Panc1 (cell line): ENCODE results near the gene SLC39A8. TPM values are rescaled to one million over a fixed set of nuclear protein-coding genes. Genes with fewer than 3 reads are reported as not detected.

Experiments used
- ATAC-seq: fragments of 200-7000 bp; cut with Tn5 transposase; 2 replicates; pipeline ENCODE4 v1.9.1; 2020; ENCODE audit warnings: mild to moderate bottlenecking, moderate library complexity
- BruUV-seq: library from RNA; stranded (reverse); fragments of 400-500 nt; replicated peaks from 2 replicates; lab custom pipeline; 2021; lab: Mats Ljungman, UMichigan
- CTCF ChIA-PET: fragments of 300-600 bp; sonication (Branson Sonifier 250); formaldehyde crosslinking; loops from one replicate; lab custom pipeline; 2022; ENCODE audit warnings: antibody characterized with exemption; lab: Charles Lee
- POLR2A ChIA-PET: fragments of 300-600 bp; sonication (Branson Sonifier 250); formaldehyde crosslinking; loops from one replicate; lab custom pipeline; 2022; ENCODE audit warnings: antibody characterized with exemption; lab: Charles Lee
- DNase-seq: peaks from one replicate; pipeline ENCODE4 v3.0.0-alpha.2; 2010; ENCODE audit warnings: low read depth, low spot score
- H3K27ac ChIP-seq: 2 replicates; pipeline ENCODE4 v1.5.1; 2011; ENCODE audit warnings: mild to moderate bottlenecking, low read length, inconsistent platforms
- H3K27me3 ChIP-seq: fragments of 200-500 bp; sonication (Bioruptor generic); 2 replicates; pipeline ENCODE4 v1.6.0; 2014; ENCODE audit warnings: low read length, inconsistent platforms; ENCODE audit not compliant: control insufficient read depth, insufficient read depth
- H3K36me3 ChIP-seq: fragments of 200-500 bp; sonication (Bioruptor generic); 2 replicates; pipeline ENCODE4 v1.5.1; 2014; ENCODE audit warnings: inconsistent platforms, mild to moderate bottlenecking, low read length, moderate library complexity; ENCODE audit not compliant: control insufficient read depth, insufficient read depth
- H3K4me1 ChIP-seq: 2 replicates; pipeline ENCODE4 v1.5.1; 2011; ENCODE audit warnings: inconsistent platforms, mild to moderate bottlenecking, low read length, moderate library complexity; ENCODE audit not compliant: control insufficient read depth, insufficient read depth
- H3K4me3 ChIP-seq, 2 experiments: 2 replicates each; pipeline ENCODE4 v1.5.1; 2011 to 2012; ENCODE audit warnings: low read depth in 2 of 2, low read length in 2 of 2, mild to moderate bottlenecking in 2 of 2, inconsistent platforms in 1 of 2, moderate library complexity in 1 of 2
- H3K9me3 ChIP-seq: fragments of 200-500 bp; sonication (Bioruptor generic); 2 replicates; pipeline ENCODE4 v1.5.1; 2014; ENCODE audit warnings: low read depth, mild to moderate bottlenecking, inconsistent platforms, low read length, moderate library complexity; ENCODE audit not compliant: control insufficient read depth, insufficient read depth
- CTCF ChIP-seq: fragments of 450-650 bp; IDR thresholded peaks from 2 replicates; pipeline ENCODE4 v1.5.1; 2017; ENCODE audit warnings: mild to moderate bottlenecking
- POLR2AphosphoS5 ChIP-seq: IDR thresholded peaks from 2 replicates; pipeline ENCODE4 v1.6.1; 2012; ENCODE audit warnings: mild to moderate bottlenecking, low read depth, low read length, moderate library complexity
- REST ChIP-seq, 2 experiments: IDR thresholded peaks; 2 replicates each; pipeline ENCODE4 v1.6.1; 2011 to 2012; ENCODE audit warnings: low read depth in 2 of 2, control low read depth in 1 of 2, low read length in 1 of 2, mild to moderate bottlenecking in 1 of 2, moderate library complexity in 1 of 2; ENCODE audit not compliant: insufficient read depth in 1 of 2
- SIN3A ChIP-seq: IDR thresholded peaks from 2 replicates; pipeline ENCODE4 v1.6.1; 2012; ENCODE audit warnings: low read depth, mild to moderate bottlenecking, low read length, moderate library complexity, borderline replicate concordance; ENCODE audit not compliant: insufficient read depth
- TCF7L2 ChIP-seq: IDR thresholded peaks from 2 replicates; pipeline ENCODE4 v1.6.1; 2011; ENCODE audit warnings: mild to moderate bottlenecking, low read depth, low read length, inconsistent platforms
- in situ Hi-C: cut with HindIII; loops from 2 replicates; pipeline ENCODE4 v1.10.0; 2016; ENCODE audit warnings: low sequenced_read_pairs, low pct_unique_long_range_greater_than_20kb
- intact Hi-C: fragments of 100-400 bp; cut with micrococcal nuclease; formaldehyde crosslinking; loops from one replicate; pipeline ENCODE4 v1.10.0; 2022; ENCODE audit not compliant: unreplicated experiment
- total RNA-seq: library from RNA; stranded (reverse); gene quantifications from one replicate; pipeline ENCODE4 v1.2.1, GENCODE V29; 2021; ENCODE audit not compliant: unreplicated experiment

SLC39A8 gene
- total RNA-seq, 1 experiment from 2014 or later = 1.4 TPM

- ATAC-seq (no peak), DNase-seq (no peak)
- TF ChIP-seq CTCF (no peak), POLR2AphosphoS5 (no peak), REST (IDR thresholded peaks at IDR 0.05; ENCODE audit: insufficient read depth in 1 of 2, low read depth in 2 of 2, low read length in 1 of 2) (no peak)
- no TSS peak for BruUV-seq
- Histone ChIP-seq H3K27me3 (no peaks in the 10 kb centered on the region), H3K27ac (no peak overlapping the region), H3K36me3 (no peaks in the 10 kb centered on the region), H3K4me3 (no peak overlapping the region), H3K4me1 (no peaks in the 10 kb centered on the region), H3K9me3 (no peaks in the 10 kb centered on the region)
- CTCF ChIA-PET = no interaction called here
- POLR2A ChIA-PET = no interaction called here
- in situ Hi-C loops (no loop called here), intact Hi-C loops (no loop called here)
Measured at GRCh38 chr4:102272318-102272717, 73.0 kb downstream of the SLC39A8 start.

- Histone ChIP-seq H3K27ac (no peak overlapping the region), H3K9me3 (no peaks in the 10 kb centered on the region), H3K27me3 (no peaks in the 10 kb centered on the region), H3K36me3 (no peaks in the 10 kb centered on the region), H3K4me3 (no peak overlapping the region), H3K4me1 (no peaks in the 10 kb centered on the region)
- no peak for TF ChIP-seq REST (IDR thresholded peaks at IDR 0.05; ENCODE audit: insufficient read depth in 1 of 2, low read depth in 2 of 2, low read length in 1 of 2)
- TF ChIP-seq SIN3A = no peak
- TF ChIP-seq TCF7L2 = no peak
- no peak for TF ChIP-seq POLR2AphosphoS5
- TF ChIP-seq CTCF = no peak
- BruUV-seq = no TSS peak
- DNase-seq = no peak
- intact Hi-C loops = no loop called here
- in situ Hi-C loops = no loop called here
- CTCF ChIA-PET = no interaction called here
- POLR2A ChIA-PET = no interaction called here
- ATAC-seq = no peak
Measured at GRCh38 chr4:102268355-102268754, 76.9 kb downstream of the SLC39A8 start.
